GM21723 (cell line): Measurements from ENCODE around the gene ATXN2L.
"Not testable (repeated sequence)": the region's sequence is repeated elsewhere in the genome, so short reads cannot be mapped to it uniquely, and the experiment has no call there.

Source experiments
- ATAC-seq: cut with Tn5 transposase; IDR thresholded peaks from one replicate; pipeline ENCODE4 v1.9.1; 2021; ENCODE audit warnings: mild to moderate bottlenecking, moderate library complexity; ENCODE audit not compliant: unreplicated experiment

Gene ATXN2L, protein sequence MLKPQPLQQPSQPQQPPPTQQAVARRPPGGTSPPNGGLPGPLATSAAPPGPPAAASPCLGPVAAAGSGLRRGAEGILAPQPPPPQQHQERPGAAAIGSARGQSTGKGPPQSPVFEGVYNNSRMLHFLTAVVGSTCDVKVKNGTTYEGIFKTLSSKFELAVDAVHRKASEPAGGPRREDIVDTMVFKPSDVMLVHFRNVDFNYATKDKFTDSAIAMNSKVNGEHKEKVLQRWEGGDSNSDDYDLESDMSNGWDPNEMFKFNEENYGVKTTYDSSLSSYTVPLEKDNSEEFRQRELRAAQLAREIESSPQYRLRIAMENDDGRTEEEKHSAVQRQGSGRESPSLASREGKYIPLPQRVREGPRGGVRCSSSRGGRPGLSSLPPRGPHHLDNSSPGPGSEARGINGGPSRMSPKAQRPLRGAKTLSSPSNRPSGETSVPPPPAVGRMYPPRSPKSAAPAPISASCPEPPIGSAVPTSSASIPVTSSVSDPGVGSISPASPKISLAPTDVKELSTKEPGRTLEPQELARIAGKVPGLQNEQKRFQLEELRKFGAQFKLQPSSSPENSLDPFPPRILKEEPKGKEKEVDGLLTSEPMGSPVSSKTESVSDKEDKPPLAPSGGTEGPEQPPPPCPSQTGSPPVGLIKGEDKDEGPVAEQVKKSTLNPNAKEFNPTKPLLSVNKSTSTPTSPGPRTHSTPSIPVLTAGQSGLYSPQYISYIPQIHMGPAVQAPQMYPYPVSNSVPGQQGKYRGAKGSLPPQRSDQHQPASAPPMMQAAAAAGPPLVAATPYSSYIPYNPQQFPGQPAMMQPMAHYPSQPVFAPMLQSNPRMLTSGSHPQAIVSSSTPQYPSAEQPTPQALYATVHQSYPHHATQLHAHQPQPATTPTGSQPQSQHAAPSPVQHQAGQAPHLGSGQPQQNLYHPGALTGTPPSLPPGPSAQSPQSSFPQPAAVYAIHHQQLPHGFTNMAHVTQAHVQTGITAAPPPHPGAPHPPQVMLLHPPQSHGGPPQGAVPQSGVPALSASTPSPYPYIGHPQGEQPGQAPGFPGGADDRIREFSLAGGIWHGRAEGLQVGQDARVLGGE

DNA sequence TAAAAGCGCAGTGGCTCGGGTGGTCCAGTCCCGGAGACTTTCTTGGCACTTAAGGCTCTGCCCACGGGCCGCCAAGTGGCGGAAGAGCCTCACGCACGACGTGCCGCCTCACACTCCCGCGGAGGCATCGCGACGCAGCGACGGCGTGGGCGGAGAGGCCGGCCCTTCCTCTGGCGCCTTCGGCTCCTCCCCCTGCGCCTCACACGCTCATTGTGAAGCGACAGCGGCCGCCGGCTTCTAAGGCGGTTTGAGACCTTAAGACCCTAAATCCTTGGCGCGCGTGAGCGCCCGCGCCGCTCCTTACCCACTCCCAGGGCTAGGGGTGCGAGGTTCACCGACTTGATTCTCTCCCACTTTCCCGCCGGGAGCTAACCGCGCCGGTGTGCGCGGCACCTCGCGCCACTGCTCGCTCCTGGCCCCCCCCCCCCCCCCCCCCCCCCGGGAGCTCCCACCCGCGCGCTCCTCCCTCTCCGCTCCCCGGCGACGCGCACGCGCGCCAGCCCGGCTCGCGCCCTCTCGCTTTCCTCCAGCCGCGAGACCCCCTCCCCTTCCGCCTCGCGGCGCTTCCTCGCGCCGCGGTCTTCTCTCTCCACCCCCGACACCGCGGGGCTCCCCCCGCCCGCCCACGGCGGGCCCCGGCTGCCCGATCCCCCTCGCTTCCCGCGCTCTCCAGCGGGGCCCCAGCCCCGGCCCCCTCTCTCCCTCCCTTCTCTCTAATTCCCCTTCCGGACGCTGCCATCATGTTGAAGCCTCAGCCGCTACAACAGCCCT lies at the start of gene ATXN2L:
Gene ATXN2L, plus strand, starts transcription at position 480 of the 771 bp plus-strand sequence. Its CDS starts 261 bp downstream, at position 741.
- peak; percentile 57 for ATAC-seq

DNA sequence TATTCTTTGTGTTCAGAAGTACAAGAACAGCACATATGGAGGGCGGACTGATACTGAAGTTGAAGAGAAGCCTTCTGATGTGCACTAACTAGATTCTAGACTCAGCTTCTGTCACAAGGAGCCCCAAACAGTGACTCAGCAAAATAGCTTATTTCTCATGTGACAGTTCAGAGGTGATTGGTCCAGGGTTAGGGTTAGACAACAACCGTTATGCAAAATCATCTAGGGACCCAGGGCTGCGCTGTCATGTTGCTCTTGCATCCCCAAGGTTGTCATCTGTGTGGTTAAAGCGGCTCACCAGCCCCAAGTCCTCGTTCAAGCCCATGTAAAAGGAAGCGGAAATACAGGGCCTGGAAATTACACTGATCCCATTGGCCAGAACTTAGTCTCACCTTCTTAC lies 41.1 kb upstream of the ATXN2L start:
- not testable (repeated sequence) for ATAC-seq

DNA sequence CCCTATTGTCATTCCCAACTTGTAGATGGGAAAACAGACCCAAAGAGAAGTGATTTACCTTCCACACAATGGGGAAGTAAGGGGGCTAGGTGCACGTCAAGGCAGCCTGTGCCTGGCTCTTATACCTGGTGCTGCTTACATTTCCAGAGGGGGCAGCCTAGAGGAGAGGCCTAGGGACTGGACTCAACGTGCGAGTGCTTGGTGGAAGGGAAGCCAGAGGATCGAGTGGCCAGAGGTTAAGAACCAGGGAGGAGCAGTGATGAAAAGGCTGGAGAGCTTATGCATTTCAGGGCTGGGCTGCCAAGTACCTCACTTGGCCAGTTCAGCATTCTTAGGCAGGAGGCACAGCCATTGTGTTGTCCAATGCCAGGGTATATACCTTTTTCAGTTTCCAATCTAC lies 40.4 kb upstream of the ATXN2L start:
- ATAC-seq: not testable (repeated sequence)

DNA sequence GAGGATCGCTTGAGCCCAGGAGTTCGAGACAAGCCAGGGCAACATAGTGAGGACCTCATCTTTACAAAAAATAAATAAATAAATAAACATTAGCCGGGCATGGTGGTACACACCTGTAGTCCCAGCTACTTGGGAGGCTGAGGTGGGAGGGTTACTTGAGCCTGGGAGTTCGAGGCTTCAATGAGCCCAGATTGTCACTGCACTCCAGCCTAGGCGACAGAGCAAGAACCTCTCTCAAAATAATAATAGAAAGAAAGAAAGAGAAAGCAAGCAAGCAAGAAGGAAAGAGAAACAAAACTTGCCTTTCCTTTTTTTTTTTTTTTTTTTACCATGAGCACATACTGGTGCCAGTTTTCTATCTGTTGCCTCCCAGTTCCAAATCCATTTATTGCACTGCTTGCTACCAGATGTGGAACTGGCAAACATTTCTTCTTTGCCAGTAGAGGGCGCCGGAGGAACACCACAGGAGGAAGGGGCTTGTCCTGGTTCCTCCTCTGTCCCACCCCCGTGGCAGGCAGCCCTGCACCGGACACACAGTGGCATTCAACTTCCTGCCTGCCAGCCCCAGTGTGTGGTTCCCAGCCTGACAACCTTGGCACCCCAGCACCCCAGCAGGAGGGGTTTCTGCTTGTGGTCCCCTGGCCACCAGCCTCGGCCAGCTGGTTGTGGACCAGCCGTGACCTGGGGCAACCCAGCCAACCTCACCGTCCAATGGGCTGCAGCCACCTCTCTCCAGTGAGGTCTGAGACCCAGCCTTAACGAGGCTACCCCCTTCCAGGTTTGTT lies 20.4 kb upstream of the ATXN2L start:
- not testable (repeated sequence) for ATAC-seq

DNA sequence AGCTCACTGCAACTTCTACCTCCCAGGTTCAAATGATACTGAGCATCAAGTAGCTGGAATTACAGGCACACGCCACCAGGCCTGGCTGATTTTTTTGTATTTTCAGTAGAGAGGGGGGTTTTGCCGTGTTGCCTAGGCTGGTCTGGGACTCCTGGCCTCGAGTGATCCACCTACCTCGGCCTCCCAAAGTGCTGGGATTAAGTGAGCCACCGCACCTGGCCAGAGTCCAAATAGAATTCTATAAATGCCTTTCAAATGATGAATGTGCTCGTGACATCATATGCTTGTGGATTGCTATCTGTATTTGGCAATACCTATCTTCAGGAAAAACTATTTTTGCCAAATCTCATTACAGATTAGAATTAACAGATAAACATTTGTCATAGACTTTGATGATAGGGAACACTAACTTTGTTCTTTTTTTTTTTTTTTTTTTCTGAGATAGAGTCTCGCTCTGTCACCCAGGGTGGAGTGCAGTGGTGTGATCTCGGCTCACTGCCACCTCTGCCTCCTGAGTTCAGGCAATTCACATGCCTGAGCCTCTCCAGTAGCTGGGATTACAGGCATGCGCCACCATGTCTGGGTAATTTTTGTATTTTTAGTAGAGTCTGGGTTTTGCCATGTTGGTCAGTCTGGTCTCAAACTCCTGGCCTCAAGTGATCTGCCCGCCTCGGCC lies 15.2 kb upstream of the ATXN2L start:
- ATAC-seq: not testable (repeated sequence)

DNA sequence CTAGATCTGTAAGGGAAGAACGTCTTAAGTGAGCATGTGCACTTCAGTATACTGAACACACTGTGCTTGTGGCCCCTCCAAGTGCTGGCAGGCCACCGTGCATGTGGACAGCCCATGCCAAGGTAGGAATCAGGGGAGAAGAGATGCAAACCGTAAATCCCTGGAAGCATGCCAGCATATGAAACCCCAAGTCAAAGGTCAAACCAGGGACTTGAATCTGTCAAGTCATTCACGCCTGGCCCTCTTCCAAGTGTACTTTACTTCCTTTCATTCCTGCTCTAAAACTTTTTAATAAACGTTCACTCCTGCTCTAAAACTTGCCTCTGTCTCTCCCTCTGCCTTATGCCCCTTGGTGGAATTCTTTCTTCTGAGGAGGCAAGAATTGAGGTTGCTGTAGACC lies 2.8 kb upstream of the ATXN2L start:
- no peak for ATAC-seq

DNA sequence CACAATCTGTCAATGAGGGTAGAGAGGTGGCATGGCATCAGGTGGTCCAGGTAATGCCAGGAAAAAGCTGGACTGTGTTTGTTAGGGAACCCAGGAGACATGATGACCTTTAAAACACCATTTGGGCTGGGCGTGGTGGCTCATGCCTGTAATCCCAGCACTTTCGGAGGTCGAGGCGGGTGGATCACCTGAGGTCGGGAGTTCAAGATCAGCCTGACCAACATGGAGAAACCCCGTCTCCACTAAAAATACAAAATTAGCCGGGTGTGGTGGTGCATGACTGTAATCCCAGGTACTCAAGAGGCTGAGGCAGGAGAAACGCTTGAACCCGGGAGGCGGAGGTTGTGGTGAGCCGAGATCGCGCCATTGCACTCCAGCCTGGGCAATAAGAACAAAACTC lies 2.3 kb upstream of the ATXN2L start:
- ATAC-seq: not testable (repeated sequence)

DNA sequence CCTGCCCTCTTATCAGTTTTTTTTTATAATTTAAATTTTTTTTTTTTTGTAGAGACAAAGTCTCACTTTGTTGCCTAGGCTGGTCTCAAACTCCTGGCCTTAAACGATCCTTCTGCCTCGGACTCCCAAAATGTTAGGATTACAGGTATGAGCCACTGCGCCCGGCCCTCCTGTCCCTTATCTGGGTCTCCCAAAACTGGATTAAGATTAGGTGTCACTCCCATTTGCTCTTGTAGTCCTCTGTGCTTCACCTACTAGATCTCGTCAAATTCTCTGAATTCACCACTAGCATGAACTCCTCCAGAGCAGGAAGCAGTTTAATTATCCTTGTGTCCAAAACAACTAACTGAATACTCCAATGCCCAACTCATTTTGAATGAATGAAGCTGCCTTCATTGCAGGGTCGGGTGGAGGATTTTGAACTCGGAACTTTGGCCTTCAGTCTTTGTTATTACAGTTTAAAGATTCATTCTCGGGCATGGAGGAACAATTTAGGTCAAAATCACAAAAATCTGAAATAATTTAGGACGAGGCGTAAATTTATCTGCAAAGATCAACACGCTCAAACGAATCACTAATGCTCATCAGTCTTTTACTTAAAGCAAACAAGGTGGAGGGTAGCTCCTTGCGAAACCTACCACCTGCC lies 802 bp upstream of the ATXN2L start:
- ATAC-seq: no peak

DNA sequence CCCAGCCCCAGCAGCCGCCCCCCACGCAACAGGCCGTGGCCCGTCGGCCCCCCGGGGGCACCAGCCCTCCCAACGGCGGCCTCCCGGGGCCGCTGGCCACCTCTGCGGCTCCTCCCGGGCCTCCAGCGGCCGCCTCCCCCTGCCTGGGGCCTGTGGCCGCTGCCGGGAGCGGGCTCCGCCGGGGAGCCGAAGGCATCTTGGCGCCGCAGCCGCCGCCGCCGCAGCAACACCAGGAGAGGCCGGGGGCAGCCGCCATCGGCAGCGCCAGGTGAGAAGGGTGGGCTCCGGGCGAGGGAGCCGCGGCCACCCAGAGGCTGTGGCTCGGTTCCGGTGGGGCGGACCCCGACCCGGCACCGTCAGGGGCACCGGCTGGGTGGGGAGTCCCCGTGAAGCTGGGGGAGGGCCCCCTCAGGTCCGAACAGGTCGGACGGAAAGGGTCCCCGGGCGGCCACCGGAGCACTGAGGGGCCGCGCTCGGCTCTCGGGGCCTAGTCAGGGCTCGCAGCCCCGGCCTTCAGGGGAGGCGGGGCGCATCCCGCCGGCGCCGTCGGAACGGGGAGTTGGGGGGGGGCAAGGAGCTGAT lies 583 bp downstream of the ATXN2L start:
- ATAC-seq: peak; percentile 23

DNA sequence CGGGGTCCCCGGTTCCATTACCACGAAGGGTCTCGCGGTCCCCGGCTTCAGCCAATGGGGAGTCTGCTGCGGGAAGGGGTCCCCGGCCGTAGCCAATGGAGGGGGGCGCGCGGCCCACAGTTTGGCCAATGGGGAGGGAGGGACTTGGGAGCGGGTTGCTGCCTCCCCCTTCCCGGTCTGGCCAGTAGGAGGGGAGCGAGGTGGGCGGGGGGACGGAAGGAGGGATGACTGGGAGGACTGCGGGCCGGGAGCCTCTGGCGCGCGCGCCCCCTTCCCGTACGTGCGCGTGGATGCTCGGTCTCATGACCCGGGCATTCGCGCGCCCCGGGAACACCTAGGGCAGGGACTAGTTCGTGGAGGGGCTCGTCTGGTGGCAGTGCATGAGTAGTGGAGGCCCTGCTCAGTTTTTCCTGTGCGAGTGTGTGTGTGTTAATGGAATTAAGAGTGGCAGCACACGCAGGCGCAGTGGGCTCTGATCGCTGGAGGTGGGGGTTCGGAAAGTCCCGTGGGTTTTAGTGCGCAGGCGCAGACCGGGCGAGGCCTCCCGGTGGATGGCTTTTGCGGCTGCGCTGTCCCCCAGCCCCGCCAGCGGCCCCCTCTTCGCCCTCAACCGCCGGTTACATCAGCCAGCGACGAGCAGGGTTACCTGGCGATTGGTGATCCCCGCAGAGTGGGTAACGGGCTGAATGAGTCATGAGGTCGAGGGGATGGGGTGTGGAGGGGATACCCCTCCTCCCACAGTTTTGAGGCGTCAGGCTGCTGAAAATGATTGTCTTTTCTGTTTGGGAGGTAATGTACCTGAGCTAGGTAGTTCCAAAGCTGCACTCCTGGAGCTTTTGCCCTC lies 1.3 kb downstream of the ATXN2L start:
- ATAC-seq: peak; percentile 64

DNA sequence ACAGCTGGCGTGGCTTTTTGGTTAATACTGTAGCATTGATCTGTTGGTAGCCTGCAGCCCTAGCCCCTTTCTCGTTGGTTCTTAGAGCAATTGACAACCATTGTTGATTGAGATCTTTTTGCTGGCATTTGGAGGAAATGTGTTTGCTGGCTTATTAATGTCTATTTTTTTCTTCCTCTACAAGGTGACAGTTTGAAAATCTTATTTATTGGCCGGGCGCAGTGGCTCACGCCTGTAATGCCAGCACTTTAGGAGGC lies 1.8 kb downstream of the ATXN2L start:
- no peak for ATAC-seq

DNA sequence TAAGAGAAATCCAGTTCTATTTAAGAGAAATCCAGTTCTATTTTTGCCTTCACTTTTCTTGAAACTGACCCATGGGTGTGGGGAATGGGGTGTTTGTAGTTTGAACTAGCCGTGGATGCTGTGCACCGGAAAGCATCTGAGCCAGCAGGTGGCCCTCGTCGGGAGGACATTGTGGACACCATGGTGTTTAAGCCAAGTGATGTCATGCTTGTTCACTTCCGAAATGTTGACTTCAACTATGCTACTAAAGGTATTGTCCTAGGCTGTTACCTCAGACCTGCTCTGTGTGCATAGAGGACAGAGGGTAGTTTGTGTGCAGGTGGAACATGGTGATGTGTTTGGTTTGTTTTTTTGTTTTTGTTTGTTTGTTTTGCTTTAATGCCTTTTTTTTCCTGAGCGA lies 3.3 kb downstream of the ATXN2L start:
- no peak for ATAC-seq

DNA sequence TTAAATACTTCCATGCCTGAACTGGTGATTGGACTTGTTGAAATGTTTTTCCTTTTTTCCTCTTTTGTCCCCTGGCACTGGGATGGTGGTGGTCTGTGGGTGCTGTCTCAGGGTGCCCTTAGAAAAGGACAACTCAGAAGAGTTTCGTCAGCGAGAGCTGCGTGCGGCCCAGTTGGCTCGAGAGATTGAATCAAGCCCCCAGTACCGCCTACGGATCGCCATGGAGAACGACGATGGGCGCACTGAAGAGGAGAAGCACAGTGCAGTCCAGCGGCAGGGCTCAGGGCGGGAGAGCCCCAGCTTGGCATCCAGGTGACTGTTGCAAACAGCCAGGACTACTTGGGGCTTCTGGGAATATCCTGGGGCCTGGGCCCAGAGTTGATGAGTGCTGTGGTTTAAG lies 6.9 kb downstream of the ATXN2L start:
- no peak for ATAC-seq

DNA sequence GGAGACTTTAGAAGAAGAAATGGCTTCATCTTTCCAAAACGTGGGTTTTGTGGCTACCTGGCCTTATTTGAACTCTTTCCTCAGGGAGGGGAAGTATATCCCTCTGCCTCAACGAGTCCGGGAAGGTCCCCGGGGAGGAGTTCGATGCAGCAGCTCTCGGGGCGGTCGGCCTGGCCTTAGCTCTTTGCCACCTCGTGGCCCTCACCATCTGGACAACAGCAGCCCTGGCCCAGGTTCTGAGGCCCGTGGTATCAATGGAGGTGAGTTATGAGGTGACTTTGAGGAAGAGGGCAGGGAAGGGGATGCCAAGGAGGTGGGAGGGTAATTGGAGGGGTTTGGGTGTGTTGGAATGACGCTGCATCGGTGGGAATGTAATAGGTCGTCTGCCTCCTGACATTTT lies 7.7 kb downstream of the ATXN2L start:
- ATAC-seq: no peak

DNA sequence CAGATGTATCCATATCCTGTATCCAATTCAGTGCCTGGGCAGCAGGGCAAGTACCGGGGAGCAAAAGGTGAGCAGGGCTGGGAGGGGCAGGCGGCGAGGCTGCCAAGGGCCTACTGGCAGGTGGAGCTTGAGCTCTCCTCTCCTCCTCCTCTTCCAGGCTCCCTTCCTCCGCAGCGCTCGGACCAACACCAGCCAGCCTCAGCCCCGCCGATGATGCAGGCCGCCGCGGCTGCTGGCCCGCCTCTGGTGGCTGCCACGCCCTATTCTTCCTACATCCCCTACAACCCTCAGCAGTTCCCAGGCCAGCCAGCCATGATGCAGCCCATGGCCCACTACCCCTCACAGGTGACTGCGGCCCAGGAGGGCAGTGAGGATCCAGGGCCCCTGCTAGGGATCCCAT lies 11.6 kb downstream of the ATXN2L start:
- no peak for ATAC-seq

DNA sequence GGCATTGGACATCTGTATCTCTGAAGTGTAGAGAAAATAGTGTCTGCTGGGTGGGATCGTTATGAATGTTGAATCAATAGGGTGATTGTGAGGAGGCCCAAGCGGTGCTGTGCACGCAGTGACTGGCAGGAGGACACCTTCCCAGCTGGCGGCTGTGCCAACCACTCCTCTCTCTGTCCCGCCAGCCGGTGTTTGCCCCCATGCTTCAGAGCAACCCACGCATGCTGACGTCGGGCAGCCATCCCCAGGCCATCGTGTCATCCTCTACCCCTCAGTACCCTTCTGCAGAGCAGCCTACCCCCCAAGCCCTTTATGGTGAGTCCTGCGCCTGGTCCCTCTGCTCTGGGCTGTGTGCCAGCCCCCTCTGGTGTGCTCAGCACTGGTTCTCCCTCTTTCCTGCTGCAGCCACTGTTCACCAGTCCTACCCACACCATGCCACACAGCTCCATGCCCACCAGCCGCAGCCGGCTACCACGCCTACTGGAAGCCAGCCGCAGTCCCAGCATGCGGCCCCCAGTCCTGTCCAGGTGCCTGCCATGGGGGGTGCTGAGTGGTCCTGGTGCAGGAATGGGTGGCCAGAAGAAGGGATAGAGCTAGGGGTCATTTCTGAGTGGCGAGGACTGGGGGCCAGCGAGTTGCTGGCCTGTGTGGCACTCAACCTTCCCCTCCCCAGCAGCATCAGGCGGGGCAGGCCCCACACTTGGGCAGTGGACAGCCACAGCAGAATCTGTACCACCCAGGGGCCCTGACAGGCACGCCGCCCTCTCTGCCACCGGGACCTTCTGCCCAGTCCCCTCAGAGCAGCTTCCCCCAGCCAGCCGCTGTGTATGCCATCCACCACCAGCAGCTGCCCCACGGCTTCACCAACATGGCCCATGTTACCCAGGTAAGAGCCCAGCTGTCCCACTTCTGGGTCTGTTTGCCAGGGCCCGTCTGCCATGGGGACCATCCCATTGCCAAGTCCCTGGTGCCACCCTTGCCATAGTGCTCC lies 12.4 kb downstream of the ATXN2L start:
- no peak for ATAC-seq
